AG10803 (cell line): Measurements from ENCODE around the gene BCAS2.

Experiments used
- DNase-seq: peaks from one replicate; pipeline ENCODE4 v3.0.0; 2010; ENCODE audit warnings: low read depth
- H3K4me3 ChIP-seq: 2 replicates; pipeline ENCODE4 v1.5.1; 2011; ENCODE audit warnings: mild to moderate bottlenecking, low read length, control low read depth
- TF ChIP-seq, protein P1 (sequence below): conservative IDR thresholded peaks from 2 replicates; pipeline ENCODE4 v1.5.1; 2011; ENCODE audit warnings: mild to moderate bottlenecking, low read length, control low read depth, inconsistent platforms

The BCAS2 gene

DNA sequence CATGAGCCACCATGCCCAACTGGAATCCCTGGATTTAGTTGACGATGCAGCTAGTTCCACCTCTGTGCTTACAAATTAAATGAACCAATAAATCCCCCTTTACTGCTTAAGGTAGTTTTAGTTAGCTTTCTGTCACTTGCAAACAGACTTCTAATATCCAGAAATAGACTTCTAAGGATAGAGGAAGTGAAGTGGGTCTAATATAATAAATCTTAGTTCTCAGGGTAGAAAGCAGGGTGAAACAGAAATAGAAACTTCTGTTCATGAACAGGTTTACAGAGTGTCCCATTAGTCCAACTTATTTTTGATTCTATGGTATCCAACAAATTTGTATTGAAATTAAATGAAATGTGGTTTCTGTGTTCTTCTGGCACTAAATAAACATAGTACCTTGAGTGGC, 20.1 kb downstream of the BCAS2 start:
- no peak for DNase-seq

DNA sequence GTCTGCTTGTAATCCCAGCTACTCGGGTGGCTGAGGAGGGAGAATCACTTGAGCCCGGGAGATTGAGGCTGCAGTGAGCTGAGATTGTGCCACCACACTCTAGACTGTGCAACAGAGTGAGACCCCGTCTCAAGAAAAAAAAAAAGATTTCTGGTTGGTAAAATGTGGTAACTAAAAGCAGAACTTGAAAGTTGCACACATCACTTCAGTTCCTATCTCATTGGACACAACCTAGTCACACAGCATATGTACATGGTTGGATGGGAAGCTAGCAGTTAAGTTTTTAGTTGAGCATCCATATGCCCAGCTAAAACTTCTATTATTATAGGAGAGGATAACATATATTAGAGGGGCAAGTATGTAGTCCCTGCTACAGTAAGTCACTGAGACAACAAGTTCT, 22.1 kb downstream of the BCAS2 start:
- no peak overlapping the region for H3K4me3 ChIP-seq
- no peak for DNase-seq
- TF ChIP-seq, protein P1, sequence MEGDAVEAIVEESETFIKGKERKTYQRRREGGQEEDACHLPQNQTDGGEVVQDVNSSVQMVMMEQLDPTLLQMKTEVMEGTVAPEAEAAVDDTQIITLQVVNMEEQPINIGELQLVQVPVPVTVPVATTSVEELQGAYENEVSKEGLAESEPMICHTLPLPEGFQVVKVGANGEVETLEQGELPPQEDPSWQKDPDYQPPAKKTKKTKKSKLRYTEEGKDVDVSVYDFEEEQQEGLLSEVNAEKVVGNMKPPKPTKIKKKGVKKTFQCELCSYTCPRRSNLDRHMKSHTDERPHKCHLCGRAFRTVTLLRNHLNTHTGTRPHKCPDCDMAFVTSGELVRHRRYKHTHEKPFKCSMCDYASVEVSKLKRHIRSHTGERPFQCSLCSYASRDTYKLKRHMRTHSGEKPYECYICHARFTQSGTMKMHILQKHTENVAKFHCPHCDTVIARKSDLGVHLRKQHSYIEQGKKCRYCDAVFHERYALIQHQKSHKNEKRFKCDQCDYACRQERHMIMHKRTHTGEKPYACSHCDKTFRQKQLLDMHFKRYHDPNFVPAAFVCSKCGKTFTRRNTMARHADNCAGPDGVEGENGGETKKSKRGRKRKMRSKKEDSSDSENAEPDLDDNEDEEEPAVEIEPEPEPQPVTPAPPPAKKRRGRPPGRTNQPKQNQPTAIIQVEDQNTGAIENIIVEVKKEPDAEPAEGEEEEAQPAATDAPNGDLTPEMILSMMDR = no peak

More for the DNA sequence above, 20.1 kb downstream of the BCAS2 start:
- H3K4me3 ChIP-seq = no peak overlapping the region
- TF ChIP-seq, protein P1 = no peak

DNA sequence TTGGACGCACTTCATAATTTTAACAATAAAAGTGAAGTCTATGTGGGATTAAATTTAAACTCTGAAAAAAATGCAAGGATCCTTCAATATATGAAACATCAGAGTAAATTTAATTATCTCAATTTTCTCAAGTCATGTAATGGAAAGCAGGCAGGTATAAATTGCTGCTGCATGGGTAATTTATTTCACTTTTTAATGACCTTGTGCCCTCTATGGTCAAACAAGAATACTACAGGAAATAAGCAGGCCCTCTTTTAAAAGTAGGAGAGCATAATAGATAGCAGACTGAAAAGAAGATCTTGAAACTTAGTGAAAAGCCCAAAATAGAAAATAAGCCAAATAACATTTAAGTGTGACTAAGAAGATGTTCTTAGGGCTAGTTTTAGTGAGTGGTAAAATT, 22.9 kb downstream of the BCAS2 start:
- peak; percentile 6 for DNase-seq
- TF ChIP-seq, protein P1 = peak; percentile 44
- H3K4me3 ChIP-seq = no peak overlapping the region

DNA sequence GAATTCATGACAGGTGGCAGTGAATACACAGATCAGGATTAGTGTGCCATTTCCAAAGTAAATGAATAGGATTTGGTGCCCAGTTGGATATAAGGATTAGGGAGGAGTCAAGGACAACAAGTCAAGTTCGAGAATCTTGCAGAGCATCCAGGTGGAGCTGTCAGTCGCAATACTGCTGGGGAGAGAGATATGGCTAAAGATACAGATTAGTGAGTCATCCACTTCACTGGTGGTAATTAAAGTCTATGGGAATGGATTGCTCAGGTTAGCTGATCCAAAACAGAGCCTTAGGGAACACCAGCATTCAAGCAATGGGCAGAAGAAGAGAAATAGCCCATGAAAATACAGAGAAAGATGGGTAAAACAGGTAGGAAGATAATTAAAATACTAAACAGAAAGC, 26.8 kb downstream of the BCAS2 start:
- no peak overlapping the region for H3K4me3 ChIP-seq
- TF ChIP-seq, protein P1 = no peak
- no peak for DNase-seq

DNA sequence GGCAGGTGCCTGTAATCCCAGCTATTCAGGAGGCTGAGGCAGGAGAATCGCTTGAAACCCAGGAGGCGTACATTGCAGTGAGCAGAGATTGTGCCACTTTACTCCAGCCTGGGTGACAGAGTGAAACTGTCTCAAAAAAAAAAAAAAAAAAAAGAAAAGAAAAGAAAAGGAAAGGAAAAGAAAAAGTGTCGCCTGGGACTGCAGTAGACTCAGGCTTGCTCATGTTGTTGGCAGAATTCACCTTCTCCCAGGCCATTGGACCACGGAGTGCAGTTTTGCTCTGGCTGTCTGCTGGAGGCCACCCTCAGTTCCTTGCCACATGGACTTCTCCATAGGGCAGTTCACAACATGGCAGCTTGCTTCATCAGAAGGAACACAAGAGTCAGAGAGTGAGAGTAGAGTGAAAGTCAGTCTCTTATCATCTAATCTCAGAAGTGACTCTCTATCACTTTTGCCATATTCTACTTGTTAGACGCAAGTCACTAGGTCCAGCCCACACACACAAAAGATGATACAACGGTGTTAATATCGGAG, 29.2 kb downstream of the BCAS2 start:
- H3K4me3 ChIP-seq = no peak overlapping the region
- TF ChIP-seq, protein P1 = no peak
- no peak for DNase-seq

DNA sequence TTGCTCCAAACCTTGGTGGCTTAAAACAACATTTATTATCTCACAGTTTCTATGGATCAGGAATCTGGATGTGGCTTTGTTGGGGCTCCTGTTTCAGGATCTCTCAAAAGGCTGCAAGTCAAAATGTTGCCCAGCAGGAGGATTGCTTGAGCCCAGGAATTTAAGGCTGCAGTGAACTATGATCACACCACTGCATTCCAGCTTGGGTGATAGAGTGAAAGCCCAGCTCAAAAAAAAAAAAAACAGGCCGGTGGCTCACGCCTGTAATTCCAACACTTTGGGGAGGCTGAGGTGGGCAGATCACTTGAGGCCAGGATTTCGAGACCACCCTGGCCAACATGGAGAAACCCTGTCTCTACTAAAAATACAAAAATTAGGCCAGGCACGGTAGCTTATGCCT, 30.0 kb downstream of the BCAS2 start:
- TF ChIP-seq, protein P1 = no peak
- no peak overlapping the region for H3K4me3 ChIP-seq
- DNase-seq = no peak

DNA sequence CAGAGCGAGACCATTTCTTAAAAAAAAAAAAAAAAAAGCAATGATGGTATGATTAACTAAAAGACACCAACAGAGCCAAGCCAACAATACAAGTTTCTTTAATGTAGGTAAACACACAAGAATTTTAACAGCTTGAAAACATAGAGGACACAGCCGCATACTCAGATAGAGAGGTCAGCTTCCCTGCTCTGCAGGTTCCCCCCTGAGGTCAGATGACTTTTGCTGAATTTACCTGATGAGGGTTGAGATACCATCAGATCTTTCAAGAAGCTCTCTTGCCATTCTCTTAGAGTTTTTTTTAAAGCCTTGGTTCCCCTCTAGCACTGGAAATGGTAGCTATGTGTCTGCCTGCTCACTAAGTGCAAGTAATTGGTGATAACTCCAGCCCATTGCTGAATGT, 31.1 kb downstream of the BCAS2 start:
- H3K4me3 ChIP-seq = no peak overlapping the region
- TF ChIP-seq, protein P1 = no peak
- DNase-seq = no peak
